Measurements from ENCODE around the gene ZNF569. TPM values are rescaled to one million over a fixed set of nuclear protein-coding genes. Genes with fewer than 3 reads are reported as not detected.

Gene ZNF569
- total and polyA plus RNA-seq, 10 of the 15 experiments (the other 5 are each of a cell fraction or from before 2014, with no cell fraction given): 0.82 to 4.3 (median 2.3) TPM

DNA sequence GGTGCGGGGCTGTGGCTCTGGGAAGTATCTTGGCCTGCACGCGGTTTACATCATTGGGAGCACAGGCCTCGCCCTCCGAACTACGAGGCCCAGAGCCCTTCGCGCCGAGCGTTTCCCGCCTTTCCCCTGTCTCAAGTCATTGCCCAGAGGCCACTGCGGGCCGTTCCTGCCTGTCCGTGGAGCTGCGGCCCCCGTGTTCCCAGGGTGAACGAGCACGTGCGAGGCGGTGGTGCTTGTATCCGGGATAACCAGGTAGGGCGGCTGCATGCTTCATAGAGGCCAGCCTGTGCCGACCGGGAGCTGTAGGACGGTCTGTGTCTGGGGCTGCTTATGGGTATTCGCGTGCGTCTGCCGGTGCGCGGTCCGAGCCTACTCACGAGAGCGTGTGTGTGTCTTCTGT is 63.8 kb downstream of the ZNF569 start:
- intact Hi-C loops (cut with micrococcal nuclease; ENCODE audit: unreplicated experiment): no loop called here
- no peak for DNase-seq (ENCODE audit: low read depth, low spot score)
- CTCF ChIA-PET: no interaction called here

More for the DNA sequence above, 63.8 kb downstream of the ZNF569 start:
- POLR2A ChIA-PET: no interaction called here
- ATAC-seq (no peak), FAIRE-seq (no peak)
- no peak overlapping the region for H2AFZ ChIP-seq (ENCODE audit: control insufficient read depth, low read depth, low read length)
- peaks cover 5% of the 10 kb centered on the region for H3K9me3 ChIP-seq (replicated peaks; ENCODE audit: control insufficient read depth, insufficient read depth, low read length)
- no peak for TF ChIP-seq TCF3 (IDR thresholded peaks at IDR 0.05; ENCODE audit: borderline replicate concordance, insufficient read depth, low read depth, low read length)
- TF ChIP-seq IRF4 (IDR thresholded peaks at IDR 0.05; ENCODE audit: low read depth, low read length): no peak
- TF ChIP-seq, protein P1, sequence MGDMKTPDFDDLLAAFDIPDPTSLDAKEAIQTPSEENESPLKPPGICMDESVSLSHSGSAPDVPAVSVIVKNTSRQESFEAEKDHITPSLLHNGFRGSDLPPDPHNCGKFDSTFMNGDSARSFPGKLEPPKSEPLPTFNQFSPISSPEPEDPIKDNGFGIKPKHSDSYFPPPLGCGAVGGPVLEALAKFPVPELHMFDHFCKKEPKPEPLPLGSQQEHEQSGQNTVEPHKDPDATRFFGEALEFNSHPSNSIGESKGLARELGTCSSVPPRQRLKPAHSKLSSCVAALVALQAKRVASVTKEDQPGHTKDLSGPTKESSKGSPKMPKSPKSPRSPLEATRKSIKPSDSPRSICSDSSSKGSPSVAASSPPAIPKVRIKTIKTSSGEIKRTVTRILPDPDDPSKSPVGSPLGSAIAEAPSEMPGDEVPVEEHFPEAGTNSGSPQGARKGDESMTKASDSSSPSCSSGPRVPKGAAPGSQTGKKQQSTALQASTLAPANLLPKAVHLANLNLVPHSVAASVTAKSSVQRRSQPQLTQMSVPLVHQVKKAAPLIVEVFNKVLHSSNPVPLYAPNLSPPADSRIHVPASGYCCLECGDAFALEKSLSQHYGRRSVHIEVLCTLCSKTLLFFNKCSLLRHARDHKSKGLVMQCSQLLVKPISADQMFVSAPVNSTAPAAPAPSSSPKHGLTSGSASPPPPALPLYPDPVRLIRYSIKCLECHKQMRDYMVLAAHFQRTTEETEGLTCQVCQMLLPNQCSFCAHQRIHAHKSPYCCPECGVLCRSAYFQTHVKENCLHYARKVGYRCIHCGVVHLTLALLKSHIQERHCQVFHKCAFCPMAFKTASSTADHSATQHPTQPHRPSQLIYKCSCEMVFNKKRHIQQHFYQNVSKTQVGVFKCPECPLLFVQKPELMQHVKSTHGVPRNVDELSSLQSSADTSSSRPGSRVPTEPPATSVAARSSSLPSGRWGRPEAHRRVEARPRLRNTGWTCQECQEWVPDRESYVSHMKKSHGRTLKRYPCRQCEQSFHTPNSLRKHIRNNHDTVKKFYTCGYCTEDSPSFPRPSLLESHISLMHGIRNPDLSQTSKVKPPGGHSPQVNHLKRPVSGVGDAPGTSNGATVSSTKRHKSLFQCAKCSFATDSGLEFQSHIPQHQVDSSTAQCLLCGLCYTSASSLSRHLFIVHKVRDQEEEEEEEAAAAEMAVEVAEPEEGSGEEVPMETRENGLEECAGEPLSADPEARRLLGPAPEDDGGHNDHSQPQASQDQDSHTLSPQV (IDR thresholded peaks at IDR 0.05): no peak
- H4K20me1 ChIP-seq (ENCODE audit: control insufficient read depth, insufficient read depth): no peaks in the 10 kb centered on the region
- H3K79me2 ChIP-seq (ENCODE audit: control insufficient read depth, insufficient read depth, low read length): no peaks in the 10 kb centered on the region
- no peak overlapping the region for H3K4me3 ChIP-seq
- H3K4me2 ChIP-seq (ENCODE audit: control insufficient read depth, insufficient read depth): no peak overlapping the region
- no peak overlapping the region for H3K9ac ChIP-seq (ENCODE audit: control insufficient read depth, insufficient read depth, low read length)
- 91% methylated on average over 34 of the region's 34 CpGs for WGBS (ENCODE audit: insufficient coverage, insufficient replicate concordance, low lambda C conversion rate, missing lambda C conversion rate)
- H3K27ac ChIP-seq (ENCODE audit: control insufficient read depth, insufficient read depth): no peak overlapping the region
- H3K4me1 ChIP-seq (ENCODE audit: control insufficient read depth, insufficient read depth, low read length): no peaks in the 10 kb centered on the region
- BruUV-seq (replicated peaks): no TSS peak
- H3K27me3 ChIP-seq (replicated peaks in 1 of 2; ENCODE audit: control insufficient read depth in 2 of 2, insufficient read depth in 2 of 2, low read length in 1 of 2): no peaks in the 10 kb centered on the region
- RAD21 ChIA-PET (ENCODE audit: unreplicated experiment): no interaction called here
- SMC1A ChIA-PET (ENCODE audit: uncharacterized antibody, unreplicated experiment): no interaction called here
- H3K36me3 ChIP-seq (ENCODE audit: control insufficient read depth in 2 of 2, insufficient read depth in 2 of 2, low read length in 1 of 2): no peaks in the 10 kb centered on the region
- in situ Hi-C loops (cut with MboI): no loop called here
